Psoas muscle (tissue), 8 donors: ENCODE results near the gene NEFH. TPM values are rescaled to one million over a fixed set of nuclear protein-coding genes. Genes with fewer than 3 reads are reported as not detected.

Experiments
- ATAC-seq, 4 donors: fragments of 200-7000 bp; cut with Tn5 transposase; one replicate each; pipeline ENCODE4 v1.9.1; 2020; ENCODE audit warnings: moderate library complexity in 3 of 4, mild to moderate bottlenecking in 2 of 4
- DNase-seq, 2 donors: peaks; one replicate each; pipeline ENCODE4 v3.0.0-alpha.2; 2020
- H3K27ac ChIP-seq: fragments of 200-600 bp; one replicate; pipeline ENCODE4 v1.8.0; 2022
- H3K27me3 ChIP-seq, 3 donors: fragments of 200-600 bp in 1 of 3; one replicate each; pipeline versions ENCODE4 v1.6.1 to v1.8.0; 2013 to 2022; ENCODE audit warnings: low read length in 2 of 3, mild to moderate bottlenecking in 2 of 3, moderate library complexity in 1 of 3; ENCODE audit not compliant: insufficient read depth in 3 of 3
- H3K36me3 ChIP-seq, 2 donors: fragments of 200-600 bp in 1 of 2; one replicate each; pipeline versions ENCODE4 v1.6.1 to v1.8.0; 2013 to 2022; ENCODE audit warnings: low read depth in 1 of 2, mild to moderate bottlenecking in 1 of 2, moderate library complexity in 1 of 2; ENCODE audit not compliant: insufficient read depth in 1 of 2
- H3K4me1 ChIP-seq: fragments of 200-600 bp; one replicate; pipeline ENCODE4 v1.8.0; 2022
- H3K4me3 ChIP-seq: fragments of 200-600 bp; one replicate; pipeline ENCODE4 v1.8.0; 2022; ENCODE audit warnings: mild to moderate bottlenecking
- H3K9me3 ChIP-seq: fragments of 200-600 bp; one replicate; pipeline ENCODE4 v1.8.0; 2022
- CTCF ChIP-seq: fragments of 200-600 bp; IDR thresholded peaks from one replicate; pipeline ENCODE4 v1.8.0; 2022; ENCODE audit warnings: antibody characterized with exemption
- WGBS, 3 donors: extraction: QIAGEN DNeasy Blood & Tissue Kit; methylation state at CpG; one replicate each; pipeline versions ENCODE4 v1.1.6 to v1.1.7; 2013; 5-methylcytosine and 5-hydroxymethylcytosine counted together
- intact Hi-C, 2 donors: fragments of 100-400 bp; cut with DNase I; formaldehyde crosslinking; loops; one replicate each; pipeline versions ENCODE4 v1.11.0 to v1.14.2; 2022
- polyA plus RNA-seq, 3 donors: library from polyadenylated mRNA; stranded (reverse); fragments of 200-250 nt; gene quantifications; one replicate each; pipeline ENCODE4 v1.2.3, GENCODE V29; 2013
- total RNA-seq, 4 donors: library from RNA; stranded (reverse); fragmentation: NEBNext Ultra II Directional in 2 of 4; extraction: Animal tissue kit (Norgen Biotek cat#: 25700) in 2 of 4; gene quantifications; one replicate each; pipeline versions ENCODE4 v1.2.1 to v1.2.4, GENCODE V29; 2021 to 2023
- donor health status: healthy with polysubstance abuse.
- donor health status: DM: no; HTN: no; CAD: no; lungs with moderate emphysema.
- donor health status: Bipolar disorder and iron deficiency.
- donor health status: healthy.
- donor health status: DM: yes; HTN: yes; CAD: no.
- donor health status: DM: no; HTN: no; CAD: no.
- donor health status: DM: no; HTN: no; CAD: no.
- donor health status: DM: yes; HTN: yes; CAD: no.

The NEFH gene
- total and polyA plus RNA-seq, 7 donors, result 0.06 to 0.54 (median 0.18) TPM

DNA sequence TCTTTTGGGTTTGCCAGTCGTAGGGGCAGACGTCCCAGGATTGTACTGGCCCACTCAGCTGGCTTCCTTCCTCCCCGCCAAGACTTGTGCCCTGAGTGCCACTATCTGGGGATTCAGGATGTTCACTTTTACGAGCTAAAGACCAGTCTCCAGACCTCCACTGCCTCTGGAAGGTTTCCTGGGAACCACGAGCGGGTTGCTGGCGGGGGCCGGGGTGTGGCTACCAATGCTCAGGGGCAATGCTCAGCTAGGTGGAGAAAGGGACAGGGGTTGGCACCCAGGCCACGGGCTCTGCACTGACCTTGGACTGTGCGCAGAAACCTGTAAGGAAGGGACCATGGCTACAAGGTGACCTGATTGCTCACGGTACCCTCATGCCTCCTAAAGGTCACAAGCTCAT is 2.2 kb downstream of the NEFH start:
- no peaks in the 10 kb centered on the region for H3K9me3 ChIP-seq
- intact Hi-C loops, result no loop called here
- H3K4me1 ChIP-seq, result peaks cover 13% of the 10 kb centered on the region
- H3K27ac ChIP-seq, result no peak overlapping the region
- WGBS, 3 donors, result 51 to 76% (median 72%) methylated on average over 11 of the region's 11 CpGs
- no peak for DNase-seq
- no peak for ATAC-seq
- no peak overlapping the region for H3K4me3 ChIP-seq
- no peak for TF ChIP-seq CTCF
- peaks cover 0 to 61% (median 38%) of the 10 kb centered on the region in 3 donors for H3K27me3 ChIP-seq
- H3K36me3 ChIP-seq, result no peaks in the 10 kb centered on the region

GRCh38 chr22:29482726-29483125 is 2.7 kb downstream of the NEFH start:
- Histone ChIP-seq H3K36me3 (no peaks in the 10 kb centered on the region), H3K27ac (no peak overlapping the region), H3K4me1 (peaks cover 13% of the 10 kb centered on the region), H3K27me3 (peaks cover 0 to 56% (median 38%) of the 10 kb centered on the region in 3 donors), H3K9me3 (no peaks in the 10 kb centered on the region), H3K4me3 (no peak overlapping the region)
- intact Hi-C loops, result no loop called here
- TF ChIP-seq CTCF, result no peak
- DNase-seq (no peak), ATAC-seq (no peak)
- 94 to 97% (median 94%) methylated on average over 7 of the region's 7 CpGs for WGBS, 3 donors

DNA sequence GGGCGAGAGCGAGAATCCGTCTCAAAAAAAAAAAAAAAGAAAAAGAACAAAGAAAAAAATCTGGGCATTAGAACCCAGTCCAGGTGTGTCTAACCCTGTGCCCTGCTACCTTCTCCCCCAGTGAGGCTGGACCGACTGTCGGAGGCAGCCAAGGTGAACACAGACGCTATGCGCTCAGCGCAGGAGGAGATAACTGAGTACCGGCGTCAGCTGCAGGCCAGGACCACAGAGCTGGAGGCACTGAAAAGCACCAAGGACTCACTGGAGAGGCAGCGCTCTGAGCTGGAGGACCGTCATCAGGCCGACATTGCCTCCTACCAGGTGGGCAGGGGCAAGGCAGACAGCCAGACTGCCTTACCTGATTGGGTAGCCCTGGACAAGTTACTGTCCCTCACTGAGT is 3.2 kb downstream of the NEFH start:
- Histone ChIP-seq H3K27ac (no peak overlapping the region), H3K27me3 (peaks cover 0 to 51% (median 35%) of the 10 kb centered on the region in 3 donors), H3K9me3 (no peaks in the 10 kb centered on the region), H3K36me3 (no peaks in the 10 kb centered on the region), H3K4me3 (no peak overlapping the region), H3K4me1 (peaks cover 13% of the 10 kb centered on the region)
- intact Hi-C loops, result no loop called here
- DNase-seq (no peak), ATAC-seq (no peak)
- WGBS, 3 donors, result 90 to 96% (median 96%) methylated on average over 13 of the region's 13 CpGs
- TF ChIP-seq CTCF, result no peak

DNA sequence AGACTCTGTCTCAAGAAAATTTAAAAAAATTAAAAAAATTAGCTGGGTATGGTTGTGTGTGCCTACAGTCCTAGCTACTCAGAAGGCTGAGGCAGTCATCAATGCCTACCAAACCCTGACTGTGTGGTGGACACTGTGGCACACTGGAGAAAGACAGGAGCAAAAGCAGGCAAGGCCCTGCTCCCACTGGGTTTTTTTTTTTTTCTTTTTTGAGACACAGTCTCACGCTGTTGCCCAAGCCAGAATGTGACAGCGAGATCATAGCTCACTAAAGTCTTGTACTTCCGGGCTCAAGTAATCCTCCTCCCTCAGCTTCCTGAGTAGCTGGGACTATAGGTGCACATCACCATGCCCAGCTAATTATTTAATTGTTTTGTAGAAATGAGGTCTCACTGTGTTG is 4.6 kb downstream of the NEFH start:
- Histone ChIP-seq H3K4me3 (no peak overlapping the region), H3K27ac (no peak overlapping the region), H3K9me3 (no peaks in the 10 kb centered on the region), H3K36me3 (no peaks in the 10 kb centered on the region), H3K27me3 (peaks cover 0 to 38% (median 27%) of the 10 kb centered on the region in 3 donors), H3K4me1 (peaks cover 13% of the 10 kb centered on the region)
- 88 to 92% (median 89%) methylated on average over 3 of the region's 3 CpGs for WGBS, 3 donors
- ATAC-seq, result no peak
- intact Hi-C loops, result no loop called here
- TF ChIP-seq CTCF, result no peak
- no peak for DNase-seq

GRCh38 chr22:29485448-29485847 is 5.4 kb downstream of the NEFH start:
- intact Hi-C loops, result no loop called here
- WGBS, 3 donors, result 90 to 94% (median 92%) methylated on average over 8 of the region's 8 CpGs
- no peak for TF ChIP-seq CTCF

More at GRCh38 chr22:29485448-29485847, 5.4 kb downstream of the NEFH start:
- H3K27ac ChIP-seq, result no peak overlapping the region
- no peak for DNase-seq
- ATAC-seq, result no peak
- no peak overlapping the region for H3K4me3 ChIP-seq
- no peaks in the 10 kb centered on the region for H3K9me3 ChIP-seq
- peaks cover 0 to 30% (median 20%) of the 10 kb centered on the region in 3 donors for H3K27me3 ChIP-seq
- H3K4me1 ChIP-seq, result peaks cover 7% of the 10 kb centered on the region
- no peaks in the 10 kb centered on the region for H3K36me3 ChIP-seq
